K562 (cell line): ENCODE data around the gene NAPB. TPM values are rescaled to one million over a fixed set of nuclear protein-coding genes. Genes with fewer than 3 reads are reported as not detected.

Experiments
- NR2C2 ChIP-seq, 2 experiments: fragments of 200-800 bp in 1 of 2; sonication (Bioruptor generic) in 1 of 2; sonication (generic) in 1 of 2; formaldehyde crosslinking in 1 of 2; IDR thresholded peaks; 2 replicates each; pipeline versions ENCODE4 v1.6.1 to v1.8.0; 2016 to 2022; ENCODE audit warnings: mild to moderate bottlenecking in 1 of 2, missing compliant biosample characterization in 1 of 2, missing genetic modification characterization in 1 of 2, missing genetic modification reagents in 1 of 2
- PYGO2 ChIP-seq: fragments of 450-650 bp; IDR thresholded peaks from 2 replicates; pipeline ENCODE4 v1.6.1; 2016; ENCODE audit warnings: mild to moderate bottlenecking, missing genetic modification characterization, moderate library complexity, missing compliant biosample characterization
- SAFB ChIP-seq: fragments of 200-400 bp; formaldehyde crosslinking; IDR thresholded peaks from 2 replicates; pipeline ENCODE4 v1.6.1; 2017; ENCODE audit warnings: low read depth, low read length, borderline replicate concordance
- ZBTB40 ChIP-seq, 2 experiments: fragments of 450-650 bp in 1 of 2; sonication (generic) in 1 of 2; formaldehyde crosslinking in 1 of 2; IDR thresholded peaks; 2 replicates each; pipeline versions ENCODE4 v1.7.1 to v1.9.0; 2016 to 2022; ENCODE audit warnings: inconsistent platforms in 1 of 2, mild to moderate bottlenecking in 1 of 2, missing genetic modification reagents in 1 of 2
- ZNF780A ChIP-seq: fragments of 250-450 bp; sonication (Bioruptor Pico); IDR thresholded peaks from 2 replicates; pipeline ENCODE4 v1.5.0; 2021; ENCODE audit warnings: mild to moderate bottlenecking
- polyA plus RNA-seq, 8 experiments: library from polyadenylated mRNA; depleted of rRNA in 4 of 8; stranded (reverse) in 5 of 8; unstranded in 3 of 8; fragments of >200 nt; fragmentation: Nextera tagmentation in 2 of 8; fragmentation: Illumina TruSeq in 1 of 8; extraction: Ambion mirVana in 2 of 8; extraction: Trizol in 1 of 8; gene quantifications; 2 replicates each; pipeline versions ENCODE4 v1.2.1 to v1.2.3, GENCODE V29; 2011 to 2014; ENCODE audit warnings: inconsistent platforms in 1 of 8, missing spikeins in 1 of 8
- total RNA-seq, 7 experiments: library from RNA; depleted of rRNA in 6 of 7; stranded (reverse); fragments of >200 nt in 6 of 7; fragmentation: Illumina TruSeq in 2 of 7; extraction: Trizol in 2 of 7; gene quantifications; 2 replicates each; pipeline versions ENCODE4 v1.2.1 to v1.2.3, GENCODE V29; 2011 to 2021; ENCODE audit warnings: low replicate concordance in 1 of 7
- TF ChIP-seq, protein P1 (sequence below): fragments of 450-650 bp; IDR thresholded peaks from 2 replicates; pipeline ENCODE4 v1.6.1; 2017; ENCODE audit warnings: antibody characterized with exemption, mild to moderate bottlenecking

The NAPB gene
- total and polyA plus RNA-seq, 9 of the 15 experiments (the other 6 are each of a cell fraction or from before 2014, with no cell fraction given), result 1.4 to 7.7 (median 5.2) TPM

DNA sequence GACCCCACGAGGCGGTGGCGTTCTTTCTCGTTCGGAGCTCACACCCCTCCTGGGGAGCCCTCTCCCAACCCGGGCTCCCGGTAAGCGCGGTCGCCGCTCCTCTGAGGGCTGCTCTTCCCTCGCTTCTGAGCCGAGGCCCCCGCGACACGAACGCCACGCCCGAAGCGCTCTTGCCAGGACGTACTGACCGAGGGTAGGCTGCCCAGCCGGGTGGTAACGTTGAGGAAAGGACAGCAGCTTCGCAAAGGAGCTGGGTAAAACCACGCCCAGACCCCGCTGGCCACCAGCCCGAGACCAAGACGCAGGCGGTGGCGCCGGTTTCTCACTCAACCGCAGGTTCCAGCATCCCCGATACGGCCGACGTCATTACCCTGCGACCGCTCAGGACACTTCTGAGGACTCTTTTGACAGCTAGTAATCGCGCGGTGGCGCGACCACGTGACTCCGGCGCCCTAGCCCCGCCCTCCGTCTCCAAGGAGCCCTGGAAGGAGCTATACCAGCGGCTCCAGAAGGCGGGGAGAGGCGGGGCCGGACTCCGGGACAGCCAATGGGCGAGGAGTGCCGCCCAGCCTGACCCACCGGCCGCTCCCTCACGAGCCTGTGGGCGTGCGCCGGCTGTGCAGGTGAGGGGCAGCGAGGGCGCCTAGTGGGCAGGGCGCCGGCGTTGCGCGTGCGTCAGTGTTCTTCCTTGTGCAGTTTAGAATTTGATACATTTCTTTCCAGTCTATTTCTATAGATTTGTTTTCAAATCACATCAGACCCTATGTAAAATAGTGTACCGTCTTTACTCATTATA, 63.3 kb downstream of the NAPB start (continued):
- no peak for TF ChIP-seq ZBTB40 (IDR thresholded peaks at IDR 0.05)
- TF ChIP-seq ZBTB40 (CRISPR knock-in tag; IDR thresholded peaks at IDR 0.05), result no peak
- no peak for TF ChIP-seq ZNF780A (CRISPR knock-in tag)
- TF ChIP-seq PYGO2 (tag), result no peak
- TF ChIP-seq NR2C2 (CRISPR knock-in tag; IDR thresholded peaks at IDR 0.05), result no peak
- peak; percentile 75 for TF ChIP-seq NR2C2 (tag; IDR thresholded peaks at IDR 0.05)
- no peak for TF ChIP-seq SAFB
- TF ChIP-seq, protein P1, sequence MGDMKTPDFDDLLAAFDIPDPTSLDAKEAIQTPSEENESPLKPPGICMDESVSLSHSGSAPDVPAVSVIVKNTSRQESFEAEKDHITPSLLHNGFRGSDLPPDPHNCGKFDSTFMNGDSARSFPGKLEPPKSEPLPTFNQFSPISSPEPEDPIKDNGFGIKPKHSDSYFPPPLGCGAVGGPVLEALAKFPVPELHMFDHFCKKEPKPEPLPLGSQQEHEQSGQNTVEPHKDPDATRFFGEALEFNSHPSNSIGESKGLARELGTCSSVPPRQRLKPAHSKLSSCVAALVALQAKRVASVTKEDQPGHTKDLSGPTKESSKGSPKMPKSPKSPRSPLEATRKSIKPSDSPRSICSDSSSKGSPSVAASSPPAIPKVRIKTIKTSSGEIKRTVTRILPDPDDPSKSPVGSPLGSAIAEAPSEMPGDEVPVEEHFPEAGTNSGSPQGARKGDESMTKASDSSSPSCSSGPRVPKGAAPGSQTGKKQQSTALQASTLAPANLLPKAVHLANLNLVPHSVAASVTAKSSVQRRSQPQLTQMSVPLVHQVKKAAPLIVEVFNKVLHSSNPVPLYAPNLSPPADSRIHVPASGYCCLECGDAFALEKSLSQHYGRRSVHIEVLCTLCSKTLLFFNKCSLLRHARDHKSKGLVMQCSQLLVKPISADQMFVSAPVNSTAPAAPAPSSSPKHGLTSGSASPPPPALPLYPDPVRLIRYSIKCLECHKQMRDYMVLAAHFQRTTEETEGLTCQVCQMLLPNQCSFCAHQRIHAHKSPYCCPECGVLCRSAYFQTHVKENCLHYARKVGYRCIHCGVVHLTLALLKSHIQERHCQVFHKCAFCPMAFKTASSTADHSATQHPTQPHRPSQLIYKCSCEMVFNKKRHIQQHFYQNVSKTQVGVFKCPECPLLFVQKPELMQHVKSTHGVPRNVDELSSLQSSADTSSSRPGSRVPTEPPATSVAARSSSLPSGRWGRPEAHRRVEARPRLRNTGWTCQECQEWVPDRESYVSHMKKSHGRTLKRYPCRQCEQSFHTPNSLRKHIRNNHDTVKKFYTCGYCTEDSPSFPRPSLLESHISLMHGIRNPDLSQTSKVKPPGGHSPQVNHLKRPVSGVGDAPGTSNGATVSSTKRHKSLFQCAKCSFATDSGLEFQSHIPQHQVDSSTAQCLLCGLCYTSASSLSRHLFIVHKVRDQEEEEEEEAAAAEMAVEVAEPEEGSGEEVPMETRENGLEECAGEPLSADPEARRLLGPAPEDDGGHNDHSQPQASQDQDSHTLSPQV, result no peak
